Activated CD8-positive, alpha-beta memory T cell treated with anti-CD3 and anti-CD28 coated beads for 36 hours (primary cell): ENCODE results near the gene FGF1. TPM values are rescaled to one million over a fixed set of nuclear protein-coding genes. Genes with fewer than 3 reads are reported as not detected.

Experiments
- CTCF ChIA-PET: fragments of 350-600 bp; sonication (Branson Sonifier 250); formaldehyde crosslinking; loops from one replicate; lab custom pipeline; 2021; ENCODE audit warnings: antibody characterized with exemption; lab: Charles Lee
- POLR2A ChIA-PET: fragments of 350-600 bp; sonication (Branson Sonifier 250); formaldehyde crosslinking; loops from one replicate; lab custom pipeline; 2021; ENCODE audit warnings: antibody characterized with exemption; lab: Charles Lee
- total RNA-seq, 2 experiments: library from RNA; stranded (reverse); gene quantifications; one replicate each; pipeline ENCODE4 v1.2.3, GENCODE V29; 2021

FGF1 gene
- not detected for total RNA-seq

DNA sequence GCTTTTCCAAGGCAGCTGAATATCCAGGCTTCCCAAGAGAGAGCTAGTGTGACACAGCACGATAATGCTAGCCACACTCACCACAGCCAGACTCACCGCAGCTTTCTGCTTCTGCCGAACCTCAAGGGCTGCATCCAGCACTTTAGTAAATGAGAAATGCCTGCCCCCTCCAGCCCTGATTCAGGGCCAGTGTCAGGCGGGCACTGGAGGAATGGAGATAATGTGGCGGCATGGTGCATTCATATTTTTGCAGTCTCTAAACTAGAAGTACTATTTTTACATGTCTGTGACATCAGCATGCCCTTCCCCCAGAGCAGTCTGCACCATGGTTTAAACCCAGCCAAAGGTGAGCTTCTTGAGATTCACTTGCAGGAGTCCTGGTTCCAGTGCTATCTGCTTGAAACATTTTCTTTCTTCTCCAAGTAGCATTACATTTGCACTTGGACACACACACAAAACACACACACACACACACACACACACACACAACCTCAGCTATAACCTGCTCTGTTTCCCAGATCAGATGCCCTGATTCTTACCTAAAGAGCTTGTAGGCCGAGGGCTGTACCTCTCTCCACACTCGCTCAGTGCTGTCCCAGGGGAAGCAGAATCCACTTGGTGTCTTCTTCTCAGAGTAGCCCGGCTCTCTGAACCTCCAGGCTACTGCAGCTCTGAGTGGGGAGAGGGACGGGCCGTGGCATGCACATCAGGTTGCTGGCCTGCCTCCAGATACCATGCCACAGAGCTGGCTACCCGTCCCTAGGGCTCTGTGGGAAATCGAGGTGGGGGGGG lies at the start of gene FGF1:
Gene FGF1 (minus strand): TSS at position 673 of the 792 bp plus-strand sequence. CDS start 71,963 bp downstream, outside the sequence.
- ChIA-PET POLR2A (no interaction called here), CTCF (no interaction called here)

DNA sequence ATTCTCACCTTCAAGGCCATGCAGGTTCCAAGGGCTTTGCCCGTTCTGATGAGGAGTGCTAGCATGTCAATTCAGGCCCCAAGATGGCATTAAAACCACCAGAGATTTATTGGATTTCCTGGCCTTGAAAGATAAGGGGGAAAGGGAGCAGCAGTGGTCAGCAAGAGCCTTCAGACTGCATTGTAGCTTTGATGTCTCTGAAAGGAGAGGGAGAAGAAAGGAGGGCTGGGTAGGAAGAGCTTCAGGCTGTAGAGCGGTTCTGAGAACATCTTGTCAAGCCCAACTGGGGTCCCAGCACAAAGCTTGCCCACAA lies 41.8 kb upstream of the FGF1 start:
- CTCF ChIA-PET: interaction anchor here (1.2 to 1.4 kb wide), 3 partner anchors 10 to 21 kb away, joined by 3 to 5 read pairs (median 4); no protein-coding TSS in a partner anchor

DNA sequence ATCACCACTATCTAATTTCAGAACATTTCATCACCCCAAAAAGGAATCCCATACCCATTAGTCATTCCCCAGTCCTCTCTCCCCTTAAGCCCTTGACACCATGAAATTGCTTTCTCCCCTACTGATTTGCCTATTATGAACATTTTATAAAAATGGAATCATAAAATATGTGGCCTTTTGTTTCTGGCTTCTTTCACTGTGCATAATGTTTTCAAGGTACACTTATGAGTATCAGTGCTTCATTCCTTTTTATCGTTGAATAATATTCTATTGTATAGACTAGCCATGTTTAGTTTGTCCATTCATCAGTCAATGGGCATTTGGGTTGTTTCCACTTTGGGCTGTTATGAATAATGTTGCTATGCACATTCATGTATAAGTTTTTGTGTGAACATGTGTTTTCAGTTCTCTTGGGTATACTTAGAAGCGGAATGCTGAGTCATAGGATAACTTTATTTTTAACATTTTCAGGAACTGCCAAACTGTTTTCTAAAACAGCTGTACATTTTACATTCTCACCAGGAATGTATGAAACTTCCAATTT lies 40.4 kb upstream of the FGF1 start:
- ChIA-PET POLR2A (no interaction called here), CTCF (no interaction called here)

More for the DNA sequence above, 41.8 kb upstream of the FGF1 start:
- POLR2A ChIA-PET: no interaction called here

DNA sequence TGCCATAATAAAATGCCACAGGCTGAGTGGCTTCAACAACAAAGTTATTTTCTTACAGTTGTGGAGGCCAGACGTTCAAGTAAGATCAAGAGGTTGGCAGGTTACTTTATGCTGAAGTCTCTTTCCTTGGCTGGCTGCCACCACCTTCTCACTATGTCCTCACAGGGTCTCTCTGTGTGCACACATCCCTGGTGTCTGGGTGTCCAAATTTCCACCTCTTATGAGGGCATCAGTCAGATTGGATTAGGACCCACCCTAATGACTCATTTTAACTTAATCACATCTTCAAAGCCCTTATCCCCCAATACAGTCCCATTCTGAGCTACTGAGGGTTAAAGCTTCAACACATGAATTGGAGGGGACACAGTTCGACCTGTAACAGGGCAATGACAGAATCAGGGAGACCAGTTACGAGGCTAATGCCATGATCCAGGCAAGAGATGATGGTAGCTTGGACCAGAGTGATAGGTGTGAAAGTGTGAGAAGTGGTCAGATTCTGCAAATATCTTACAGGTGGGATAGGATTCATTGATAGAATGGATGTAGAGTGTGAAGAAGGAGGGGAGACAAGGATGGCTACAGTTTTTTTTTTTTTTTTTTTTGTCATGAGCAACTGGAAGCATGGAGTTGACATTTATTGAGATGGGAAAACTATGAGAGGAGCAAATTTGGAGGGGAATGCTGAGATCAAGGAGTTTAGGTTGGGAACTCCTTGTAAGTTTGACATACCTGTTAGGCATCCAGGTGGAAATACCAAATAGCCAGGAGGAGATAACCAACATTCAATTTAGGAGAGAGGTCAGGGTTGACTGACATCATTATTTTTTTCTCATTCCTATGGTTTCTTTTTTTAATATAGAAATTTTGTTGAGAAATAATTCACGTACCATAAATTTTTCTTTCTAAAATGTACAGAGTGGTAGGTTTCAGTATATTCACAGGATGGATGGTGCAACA lies 39.6 kb upstream of the FGF1 start:
- CTCF ChIA-PET: interaction anchor here (0.7 to 4.6 kb wide), 2 partner anchors 12 to 213 kb away, joined by 6 to 22 read pairs; no protein-coding TSS in a partner anchor

DNA sequence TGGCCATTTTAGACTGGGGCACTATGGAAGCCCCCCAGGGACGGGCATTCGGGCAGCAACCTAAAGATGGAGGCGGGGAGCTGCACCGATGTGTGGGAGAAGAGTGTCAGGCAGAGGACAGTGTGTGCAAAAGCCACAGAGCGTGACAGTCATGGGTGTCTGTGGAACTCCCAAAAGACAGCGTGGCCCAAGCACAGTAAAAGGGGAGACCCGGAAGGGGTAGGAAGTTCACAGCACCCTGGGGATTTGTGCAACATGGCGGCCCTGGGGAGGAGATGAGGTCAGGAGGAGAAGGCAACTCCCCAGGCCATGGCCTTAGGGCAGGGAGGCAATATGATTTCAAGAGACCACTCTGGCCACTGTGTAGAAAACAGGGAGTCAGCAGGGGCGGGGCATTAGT lies 38.9 kb upstream of the FGF1 start:
- POLR2A ChIA-PET: no interaction called here
- CTCF ChIA-PET: interaction anchor here (0.7 to 4.6 kb wide), 2 partner anchors 11 to 214 kb away, joined by 6 to 22 read pairs; no protein-coding TSS in a partner anchor

More for the DNA sequence above, 39.6 kb upstream of the FGF1 start:
- POLR2A ChIA-PET: no interaction called here

DNA sequence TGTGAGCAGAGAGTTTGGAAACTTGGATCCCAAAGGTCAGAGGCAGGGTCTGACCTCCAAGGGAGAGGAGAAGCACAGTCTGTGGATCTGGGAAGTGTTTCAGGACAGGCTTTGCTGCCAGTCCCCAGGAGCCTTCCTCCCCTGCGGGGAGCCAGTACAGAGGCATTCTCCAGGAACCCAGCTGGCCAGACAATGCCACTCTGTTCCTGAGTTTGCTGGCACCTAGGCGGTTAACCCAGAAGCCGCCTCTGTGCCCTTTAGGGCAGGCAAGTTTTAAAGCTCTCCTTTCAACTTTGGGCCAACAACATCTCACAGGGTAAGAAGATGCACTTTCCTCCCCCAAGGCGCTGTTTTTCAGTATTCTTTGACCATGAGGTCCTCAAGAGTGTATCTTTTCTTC lies 37.0 kb upstream of the FGF1 start:
- ChIA-PET POLR2A (no interaction called here), CTCF (interaction anchor here (0.6 to 4.6 kb wide), 3 partner anchors 9 to 471 kb away, joined by 3 to 22 read pairs (median 5); partner anchors contain the start of gene ARHGAP26)

DNA sequence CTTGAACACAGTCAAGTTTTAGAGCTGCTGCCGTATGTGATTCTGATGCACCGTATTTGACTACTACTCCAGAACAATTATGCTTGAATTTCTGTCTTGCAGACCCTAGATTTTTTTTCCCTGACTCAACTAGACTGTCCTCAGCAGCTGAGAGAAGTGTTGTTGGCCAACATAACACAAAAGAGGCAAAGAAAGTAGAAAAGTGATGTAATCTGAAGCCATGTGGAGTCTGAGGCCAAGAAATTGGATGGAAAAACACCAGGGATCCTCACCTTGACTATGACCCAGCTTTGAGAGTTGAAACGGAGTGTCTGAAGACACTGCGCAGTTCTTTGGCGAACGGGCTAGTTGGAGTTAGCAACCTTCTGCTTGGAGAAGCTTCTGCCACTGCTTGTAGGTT lies 36.3 kb upstream of the FGF1 start:
- CTCF ChIA-PET: interaction anchor here (0.8 to 4.6 kb wide), 4 partner anchors 9 to 78 kb away, joined by 3 to 22 read pairs (median 3); partner anchors contain the start of gene ARHGAP26
- POLR2A ChIA-PET: no interaction called here

DNA sequence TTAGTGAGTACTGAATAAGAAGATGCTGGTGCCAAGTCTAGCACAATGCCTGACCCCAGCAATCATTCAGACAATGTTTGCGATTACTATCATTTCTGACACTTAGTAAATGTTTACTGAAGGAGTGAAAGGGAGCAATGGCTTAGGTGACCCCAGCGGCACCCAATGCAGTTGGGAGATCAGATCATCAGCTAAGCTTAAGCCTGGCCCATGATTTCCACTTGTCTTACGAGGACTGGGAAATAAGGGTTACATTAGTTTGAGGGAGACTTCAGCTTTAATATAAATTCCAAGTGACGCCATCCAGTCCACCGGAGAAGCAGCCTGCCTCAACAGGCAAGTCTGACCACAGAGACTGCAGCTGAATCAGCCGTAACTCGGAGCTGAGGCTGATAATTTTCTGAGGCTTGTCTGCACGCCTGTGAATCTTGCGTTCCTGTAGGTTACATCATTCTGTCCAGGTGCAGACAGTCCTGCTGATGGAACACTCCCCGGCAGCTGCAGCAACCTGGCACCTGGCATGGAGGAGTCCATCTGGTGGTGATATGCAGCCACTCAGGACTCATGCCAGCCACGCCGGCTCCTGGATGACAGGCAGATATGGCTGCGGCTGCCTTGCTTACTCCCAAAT lies 34.9 kb upstream of the FGF1 start:
- POLR2A ChIA-PET: no interaction called here
- CTCF ChIA-PET: interaction anchor here (1.0 to 4.6 kb wide), 5 partner anchors 7 to 159 kb away, joined by 3 to 22 read pairs (median 3); no protein-coding TSS in a partner anchor

DNA sequence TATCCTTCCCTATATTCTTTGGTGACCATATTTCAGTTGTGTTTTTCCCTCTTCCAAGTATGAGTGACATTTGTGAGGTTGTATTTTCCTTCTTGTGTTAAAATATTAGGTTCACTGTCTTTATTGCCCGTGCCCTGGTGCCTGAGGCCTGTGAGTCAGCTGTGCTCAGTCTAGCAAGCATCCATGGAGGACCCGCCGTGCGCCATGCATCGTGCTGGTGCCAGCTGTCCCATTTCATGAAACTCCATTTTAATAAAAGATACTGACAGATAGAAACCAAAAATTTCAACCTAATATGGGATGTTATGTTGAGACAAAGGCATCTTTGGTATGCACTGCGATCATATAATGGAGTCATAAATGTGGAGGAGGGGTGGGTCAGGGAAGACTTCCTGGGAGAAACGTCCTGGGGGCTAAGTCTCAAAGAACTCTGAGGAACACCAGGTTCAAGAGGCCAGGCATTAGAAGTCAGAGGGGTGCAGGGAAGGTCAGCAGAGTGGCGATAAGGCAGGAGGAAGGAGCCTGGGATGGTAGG lies 34.0 kb upstream of the FGF1 start:
- POLR2A ChIA-PET: no interaction called here
- CTCF ChIA-PET: no interaction called here

DNA sequence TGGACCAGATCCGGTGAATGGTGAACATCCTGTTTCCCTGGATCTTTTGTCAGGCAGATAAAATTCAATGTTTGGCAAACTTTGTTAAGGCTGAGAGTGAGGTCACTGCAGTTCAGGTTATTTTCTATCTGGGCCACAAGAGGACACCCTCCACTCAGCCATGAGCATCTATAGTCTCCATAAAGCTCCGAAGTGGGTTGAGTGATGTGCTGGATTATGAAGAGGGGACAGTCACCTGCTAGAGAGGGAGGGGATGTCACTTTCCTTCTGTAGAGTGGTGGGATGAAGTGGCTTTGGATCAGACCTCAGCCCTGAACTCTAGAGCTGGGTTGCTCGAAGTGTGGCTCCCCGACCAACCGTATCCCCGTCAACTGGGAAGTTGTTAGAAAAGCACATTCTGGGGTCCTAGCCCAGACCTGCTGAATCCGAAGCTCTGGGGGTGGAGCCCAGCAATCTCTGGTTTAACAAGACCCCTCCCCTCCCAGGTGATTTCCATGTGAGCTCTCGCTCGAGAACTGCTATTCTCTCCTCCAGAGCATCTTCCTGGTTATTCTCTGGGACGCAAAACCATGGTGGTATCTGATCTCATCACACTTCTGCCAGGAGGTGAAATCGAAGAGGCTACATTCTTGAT lies 31.8 kb upstream of the FGF1 start:
- POLR2A ChIA-PET: no interaction called here
- CTCF ChIA-PET: interaction anchor here (0.7 to 7.2 kb wide), 12 partner anchors 17 to 190 kb away, joined by 3 to 92 read pairs (median 4); no protein-coding TSS in a partner anchor

DNA sequence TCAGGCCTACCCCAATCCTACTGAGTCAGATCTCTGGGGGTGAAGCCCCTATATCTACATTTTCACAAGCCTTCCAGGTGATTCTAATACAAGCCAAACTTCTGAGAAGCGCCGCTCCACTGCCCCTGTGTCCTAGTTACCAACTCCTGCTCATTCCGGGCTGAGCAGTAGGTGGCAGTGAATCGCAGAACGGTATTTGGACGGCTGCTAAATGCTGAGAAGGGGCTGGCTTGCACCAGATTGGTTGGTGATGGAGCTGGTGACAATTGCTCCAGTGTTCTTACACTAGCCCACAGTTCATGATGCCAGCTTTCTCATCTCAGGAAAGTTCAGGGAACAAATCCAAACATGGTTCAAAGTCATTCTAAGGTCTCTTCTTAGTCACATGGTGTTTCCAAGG lies 31.1 kb upstream of the FGF1 start:
- POLR2A ChIA-PET: no interaction called here
- CTCF ChIA-PET: interaction anchor here (0.5 to 7.2 kb wide), 10 partner anchors 15 to 182 kb away, joined by 3 to 92 read pairs (median 4); no protein-coding TSS in a partner anchor

DNA sequence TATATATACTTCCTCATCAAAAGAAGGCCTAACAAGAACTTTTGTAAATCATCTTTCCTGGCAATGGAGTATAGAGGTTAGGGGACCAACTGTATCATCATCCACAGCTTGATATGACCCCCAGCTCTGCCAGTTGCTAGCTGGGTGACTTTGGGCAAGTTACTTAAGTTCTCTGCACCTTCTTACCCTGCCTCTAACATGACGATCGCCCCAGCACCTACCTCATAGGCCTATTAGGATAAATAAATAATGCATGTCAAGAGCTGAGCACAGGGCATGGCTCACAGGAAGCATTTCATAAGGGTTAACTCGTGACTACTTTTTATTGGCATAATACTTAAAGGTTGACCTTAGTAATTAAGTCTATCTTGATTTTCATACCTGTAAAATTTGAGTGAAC lies 29.4 kb upstream of the FGF1 start:
- CTCF ChIA-PET: interaction anchor here (1.0 to 7.2 kb wide), 4 partner anchors 101 to 167 kb away, joined by 3 to 92 read pairs (median 8); no protein-coding TSS in a partner anchor
- POLR2A ChIA-PET: no interaction called here

DNA sequence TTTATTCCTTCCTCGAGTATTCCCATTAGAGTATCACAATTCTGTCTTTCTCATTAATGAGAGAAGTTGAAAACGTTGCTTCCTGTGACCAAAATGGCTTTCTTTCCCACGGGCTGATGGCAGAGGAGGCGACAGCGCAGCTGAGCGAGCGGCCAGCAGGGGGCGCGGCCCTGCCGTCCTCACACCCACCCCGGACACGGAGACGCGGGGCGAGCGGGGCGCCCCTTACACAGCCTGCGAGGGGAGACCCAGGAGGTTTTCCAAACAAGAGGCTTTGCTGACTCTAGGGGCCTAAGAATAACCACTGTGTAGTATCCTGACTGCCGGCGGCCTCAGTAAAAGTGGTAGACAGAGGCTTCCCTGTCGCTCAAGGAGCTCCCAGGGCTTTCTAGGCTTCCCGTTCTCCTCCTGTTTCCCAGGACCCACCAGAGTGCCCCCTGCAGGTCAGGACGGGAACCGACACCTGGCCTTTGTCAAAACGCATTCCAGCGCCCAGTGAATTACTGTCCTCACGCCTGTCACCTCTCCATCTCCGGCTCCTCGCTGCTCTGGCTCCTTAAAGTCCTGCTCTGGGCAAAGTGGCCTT lies 27.3 kb upstream of the FGF1 start:
- ChIA-PET CTCF (interaction anchor here (0.6 to 7.2 kb wide), 48 partner anchors 9 to 489 kb away, joined by 3 to 92 read pairs (median 4); no protein-coding TSS in a partner anchor), POLR2A (no interaction called here)

DNA sequence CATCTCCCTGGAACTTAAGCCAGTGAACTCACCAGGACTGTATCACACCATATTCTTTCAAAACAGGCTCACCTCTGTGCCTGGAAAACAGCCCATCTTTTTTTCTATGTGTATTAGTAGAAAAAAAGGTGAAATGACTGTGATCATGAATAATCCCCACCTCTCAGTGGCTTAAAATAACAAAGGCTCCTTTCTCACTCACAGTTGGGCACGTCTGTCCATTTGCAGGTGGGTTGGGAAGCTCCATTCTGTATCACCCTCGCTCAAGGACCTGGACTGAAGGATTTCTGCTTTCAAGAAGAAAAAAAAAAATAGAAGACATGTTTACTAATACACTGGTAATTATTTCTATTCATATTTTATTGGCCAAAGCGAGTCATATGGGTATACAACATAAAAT lies 17.3 kb upstream of the FGF1 start:
- POLR2A ChIA-PET: no interaction called here
- CTCF ChIA-PET: interaction anchor here (0.9 to 1.3 kb wide), 3 partner anchors 10 to 92 kb away, joined by 3 to 5 read pairs (median 3); no protein-coding TSS in a partner anchor

DNA sequence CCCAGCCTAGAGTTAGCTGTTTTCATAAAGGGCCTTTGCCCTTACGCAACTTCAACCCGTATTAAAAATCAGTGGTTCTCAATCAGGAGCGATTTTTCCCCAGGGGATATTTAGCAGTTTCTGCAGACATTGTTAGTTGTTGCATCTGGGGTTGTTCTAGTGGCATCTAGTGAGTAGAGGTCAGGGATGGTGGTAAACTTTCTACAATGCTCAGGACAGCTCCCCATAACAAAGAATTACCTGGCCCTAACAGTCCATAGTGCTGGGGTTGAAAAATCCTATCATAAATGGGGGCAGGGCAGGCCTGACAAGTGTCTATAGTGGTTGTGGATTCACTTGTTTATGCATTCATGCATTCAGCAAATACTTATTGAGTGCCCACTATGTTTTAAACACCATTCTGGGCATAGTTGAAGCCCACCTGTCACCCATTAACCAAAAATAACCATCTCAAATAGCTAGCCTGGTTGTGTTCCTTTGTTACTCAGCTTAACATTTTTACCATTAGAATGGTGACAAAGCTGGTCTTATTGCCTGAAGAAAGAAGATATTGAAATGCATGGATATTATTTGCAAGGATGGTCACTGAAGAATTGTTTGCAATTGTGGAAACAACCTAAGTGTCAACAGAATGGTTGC lies 15.9 kb upstream of the FGF1 start:
- CTCF ChIA-PET: interaction anchor here (0.6 to 1.1 kb wide), 4 partner anchors 11 to 604 kb away, joined by 3 to 6 read pairs (median 4); no protein-coding TSS in a partner anchor
- POLR2A ChIA-PET: no interaction called here

DNA sequence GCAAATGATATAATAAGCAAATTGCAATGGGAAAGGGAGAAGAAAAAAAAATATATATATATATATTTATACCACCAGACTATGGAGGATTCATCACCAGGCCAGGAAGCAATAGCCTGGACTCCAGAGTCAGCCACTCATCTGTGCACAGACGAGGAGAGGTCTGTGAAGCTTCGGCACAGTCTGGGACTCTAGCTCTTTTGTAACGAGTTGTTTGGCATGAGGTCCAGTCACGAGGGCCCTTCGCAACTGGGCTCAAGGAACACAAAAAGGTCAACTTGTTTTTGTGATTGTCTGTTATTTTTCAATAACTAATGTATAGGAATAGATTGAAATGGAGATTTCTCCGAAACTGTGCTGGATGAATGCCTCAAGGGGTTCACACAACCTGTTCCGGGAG lies 14.7 kb upstream of the FGF1 start:
- POLR2A ChIA-PET: interaction anchor here (0.6 to 0.7 kb wide), 2 partner anchors 41 to 137 kb away, joined by 3 read pairs; no protein-coding TSS in a partner anchor
- CTCF ChIA-PET: interaction anchor here (0.6 to 4.4 kb wide), 4 partner anchors 13 to 240 kb away, joined by 3 to 26 read pairs (median 20); no protein-coding TSS in a partner anchor
